Breast epithelium (tissue), 4 donors: Measurements from ENCODE around the gene CADPS. TPM values are rescaled to one million over a fixed set of nuclear protein-coding genes. Genes with fewer than 3 reads are reported as not detected.

ENCODE experiments used
- DNase-seq, 2 donors: peaks; one replicate each; pipeline ENCODE4 v3.0.0-alpha.2; 2019; ENCODE audit warnings: low spot score in 2 of 2
- H3K27ac ChIP-seq, 2 donors: fragments of 200-600 bp; sonication (generic) in 1 of 2; one replicate each; pipeline ENCODE4 v1.5.1; 2016 to 2019; ENCODE audit warnings: mild to moderate bottlenecking in 1 of 2
- H3K27me3 ChIP-seq, 2 donors: fragments of 200-600 bp; sonication (generic) in 1 of 2; one replicate each; pipeline versions ENCODE4 v1.5.1 to v1.6.0; 2017 to 2019; ENCODE audit warnings: control low read depth in 1 of 2, mild to moderate bottlenecking in 1 of 2
- H3K36me3 ChIP-seq: fragments of 200-600 bp; one replicate; pipeline ENCODE4 v1.5.1; 2019
- H3K4me1 ChIP-seq, 2 donors: fragments of 200-600 bp; sonication (generic); one replicate each; pipeline ENCODE4 v1.5.1; 2016 to 2019; ENCODE audit warnings: control low read depth in 1 of 2
- H3K4me3 ChIP-seq, 3 donors: fragments of 200-600 bp; sonication (generic); 1 replicate in 2 of 3; 2 replicates in 1 of 3; pipeline ENCODE4 v1.5.1; 2016 to 2019; ENCODE audit warnings: mild to moderate bottlenecking in 3 of 3, moderate library complexity in 2 of 3
- H3K9me3 ChIP-seq, 2 donors: fragments of 200-600 bp; sonication (generic) in 1 of 2; one replicate each; pipeline ENCODE4 v1.5.1; 2016 to 2019; ENCODE audit warnings: control low read depth in 1 of 2
- CTCF ChIP-seq, 3 donors: fragments of 450-650 bp; IDR thresholded peaks; one replicate each; pipeline ENCODE4 v1.5.1; 2016 to 2017; ENCODE audit warnings: antibody characterized with exemption in 3 of 3, mild to moderate bottlenecking in 3 of 3, moderate library complexity in 3 of 3
- POLR2A ChIP-seq: fragments of 450-650 bp; IDR thresholded peaks from one replicate; pipeline ENCODE4 v1.6.1; 2016; ENCODE audit warnings: antibody characterized with exemption, mild to moderate bottlenecking, moderate library complexity
- POLR2AphosphoS5 ChIP-seq, 3 donors: sonication (generic); formaldehyde crosslinking; IDR thresholded peaks; one replicate each; pipeline ENCODE4 v1.6.1; 2017; ENCODE audit warnings: antibody characterized with exemption in 3 of 3
- intact Hi-C: fragments of 100-400 bp; cut with DNase I; formaldehyde crosslinking; loops from one replicate; pipeline ENCODE4 v1.15.1; 2023; ENCODE audit warnings: low total_unique reads
- total RNA-seq, 3 donors: library from RNA; depleted of rRNA; stranded (reverse); fragments of >200 nt; gene quantifications; one replicate each; pipeline ENCODE4 v1.1.0, GENCODE V29; 2016

The CADPS gene
- total RNA-seq, 3 donors from 2014 or later: under 0.01 to 45.8 (median 0.15) TPM

- peaks cover 0 to 10% of the 10 kb centered on the region in 2 donors for H3K4me1 ChIP-seq
- TF ChIP-seq POLR2A (no peak), CTCF (IDR thresholded peaks at IDR 0.05) (no peak)
- H3K27me3 ChIP-seq: peaks cover 0 to 88% of the 10 kb centered on the region in 2 donors
- H3K4me3 ChIP-seq: no peak overlapping the region
- H3K9me3 ChIP-seq: no peaks in the 10 kb centered on the region
- no peak for DNase-seq
- intact Hi-C loops: no loop called here
- no peak overlapping the region for H3K27ac ChIP-seq
- no peaks in the 10 kb centered on the region for H3K36me3 ChIP-seq
Observed at GRCh38 chr3:62370858-62371719, 504.1 kb downstream of the CADPS start.

- intact Hi-C loops: no loop called here
- Histone ChIP-seq H3K27me3 (peaks cover 0 to 80% of the 10 kb centered on the region in 2 donors), H3K36me3 (no peaks in the 10 kb centered on the region), H3K4me1 (peaks cover 0 to 10% of the 10 kb centered on the region in 2 donors), H3K27ac (no peak overlapping the region), H3K4me3 (no peak overlapping the region), H3K9me3 (no peaks in the 10 kb centered on the region)
- TF ChIP-seq POLR2AphosphoS5 (IDR thresholded peaks at IDR 0.05) (no peak), POLR2A (no peak), CTCF (IDR thresholded peaks at IDR 0.05) (no peak)
- DNase-seq: no peak
Observed at GRCh38 chr3:62370112-62370857, 504.9 kb downstream of the CADPS start.

GRCh38 chr3:62369476-62369743, 505.8 kb downstream of the CADPS start:
- Histone ChIP-seq H3K27ac (no peak overlapping the region), H3K4me1 (peaks cover 0 to 7% of the 10 kb centered on the region in 2 donors), H3K36me3 (no peaks in the 10 kb centered on the region), H3K4me3 (peak overlapping the region in 2 of 3 donors; percentile 22 to 54), H3K9me3 (no peaks in the 10 kb centered on the region), H3K27me3 (peaks cover 0 to 71% of the 10 kb centered on the region in 2 donors)
- no peak for DNase-seq
- no peak for TF ChIP-seq CTCF (IDR thresholded peaks at IDR 0.05)
- no peak for TF ChIP-seq POLR2AphosphoS5 (IDR thresholded peaks at IDR 0.05)
- TF ChIP-seq POLR2A: no peak
- intact Hi-C loops: no loop called here

- intact Hi-C loops: no loop called here
Observed at GRCh38 chr3:62368705-62369475, 506.3 kb downstream of the CADPS start.

More at GRCh38 chr3:62368705-62369475, 506.3 kb downstream of the CADPS start:
- Histone ChIP-seq H3K9me3 (no peaks in the 10 kb centered on the region), H3K27me3 (peaks cover 0 to 66% of the 10 kb centered on the region in 2 donors), H3K4me1 (peaks cover 0 to 4% of the 10 kb centered on the region in 2 donors), H3K27ac (no peak overlapping the region), H3K4me3 (peak overlapping the region in 2 of 3 donors; percentile 22 to 54), H3K36me3 (no peaks in the 10 kb centered on the region)
- no peak for TF ChIP-seq POLR2AphosphoS5 (IDR thresholded peaks at IDR 0.05)
- TF ChIP-seq CTCF (IDR thresholded peaks at IDR 0.05): no peak
- TF ChIP-seq POLR2A: no peak
- no peak for DNase-seq
